ENCODE measurements around the gene BABAM2. TPM values are rescaled to one million over a fixed set of nuclear protein-coding genes. Genes with fewer than 3 reads are reported as not detected.
A peak's percentile ranks its signal among the peaks of the same experiment; 100 is the strongest.
"Not testable (repeated sequence)": the region's sequence is repeated elsewhere in the genome, so short reads cannot be mapped to it uniquely, and the experiment has no call there.

Gene BABAM2
- polyA plus RNA-seq, 3 donors, result 33.2 to 52.8 (median 49.3) TPM

- H3K4me3 Mint-ChIP-seq, result no peak overlapping the region
- Histone ChIP-seq H3K4me2 (replicated peaks; ENCODE audit: extremely low read depth, low read length, poor library complexity, severe bottlenecking) (no peak overlapping the region), H3K4me3 (replicated peaks in 1 of 3; ENCODE audit: low read depth in 2 of 3, low read length in 3 of 3) (no peak overlapping the region), H3K9ac (ENCODE audit: insufficient read depth, low read length, poor library complexity, severe bottlenecking) (no peak overlapping the region), H3K27ac (ENCODE audit: low read depth in 1 of 2, low read length in 2 of 2) (no peak overlapping the region), H2AFZ (ENCODE audit: insufficient read depth, low read depth, low read length, poor library complexity, severe bottlenecking) (no peak overlapping the region), H3K4me1 (ENCODE audit: control insufficient read depth in 1 of 2, insufficient read depth in 2 of 2, low read length in 2 of 2) (peaks cover 17 to 21% of the 10 kb centered on the region in 2 donors), H3K36me3 (replicated peaks in 1 of 2; ENCODE audit: control insufficient read depth in 1 of 2, insufficient read depth in 2 of 2, low read length in 2 of 2) (peaks cover 0 to 8% of the 10 kb centered on the region in 2 donors), H3K27me3 (ENCODE audit: control insufficient read depth in 2 of 2, insufficient read depth in 2 of 2, low read length in 2 of 2) (no peaks in the 10 kb centered on the region), H3K9me3 (replicated peaks in 1 of 2; ENCODE audit: control insufficient read depth in 1 of 2, insufficient read depth in 1 of 2, low read length in 2 of 2) (no peaks in the 10 kb centered on the region), H3K79me2 (ENCODE audit: insufficient read depth, low read length) (no peaks in the 10 kb centered on the region), H4K20me1 (ENCODE audit: insufficient read depth, low read length) (no peaks in the 10 kb centered on the region)
- peaks cover 38 to 45% of the 10 kb centered on the region in 2 donors for H3K36me3 Mint-ChIP-seq
- intact Hi-C loops (cut with micrococcal nuclease), result no loop called here
- no peak for DNase-seq
- H3K27me3 Mint-ChIP-seq (ENCODE audit: low read depth in 3 of 3), result peaks cover 0 to 3% (median 0%) of the 10 kb centered on the region in 3 donors
- H3K27ac Mint-ChIP-seq, result peak overlapping the region in 3 of 7 donors; percentile 16 to 71 (median 65)
- H3K4me1 Mint-ChIP-seq, result peaks cover 26% of the 10 kb centered on the region
- no peaks in the 10 kb centered on the region for H3K9me3 Mint-ChIP-seq
- no peak for TF ChIP-seq CTCF (IDR thresholded peaks at IDR 0.05)
- 87% methylated on average over 5 of the region's 14 CpGs for WGBS (ENCODE audit: insufficient coverage)
Measured at GRCh38 chr2:28327956-28328922, 437.7 kb downstream of the BABAM2 start.

GRCh38 chr2:28329184-28329583 lies 438.7 kb downstream of the BABAM2 start:
- intact Hi-C loops (cut with micrococcal nuclease), result no loop called here
- no CpG with 5 or more reads among the region's 5 CpGs for WGBS (ENCODE audit: insufficient coverage)
- Mint-ChIP-seq H3K4me1 (peaks cover 34% of the 10 kb centered on the region), H3K9me3 (no peaks in the 10 kb centered on the region), H3K36me3 (peaks cover 40 to 45% of the 10 kb centered on the region in 2 donors), H3K4me3 (no peak overlapping the region), H3K27ac (no peak overlapping the region), H3K27me3 (ENCODE audit: low read depth in 3 of 3) (peaks cover 0 to 3% (median 0%) of the 10 kb centered on the region in 3 donors)
- H3K4me2 ChIP-seq (replicated peaks; ENCODE audit: extremely low read depth, low read length, poor library complexity, severe bottlenecking), result no peak overlapping the region
- peaks cover 0 to 8% of the 10 kb centered on the region in 2 donors for H3K36me3 ChIP-seq (replicated peaks in 1 of 2; ENCODE audit: control insufficient read depth in 1 of 2, insufficient read depth in 2 of 2, low read length in 2 of 2)
- TF ChIP-seq CTCF (IDR thresholded peaks at IDR 0.05), result no peak
- no peak for DNase-seq
- H3K4me1 ChIP-seq (ENCODE audit: control insufficient read depth in 1 of 2, insufficient read depth in 2 of 2, low read length in 2 of 2), result peaks cover 17 to 21% of the 10 kb centered on the region in 2 donors
- no peaks in the 10 kb centered on the region for H3K9me3 ChIP-seq (replicated peaks in 1 of 2; ENCODE audit: control insufficient read depth in 1 of 2, insufficient read depth in 1 of 2, low read length in 2 of 2)
- no peak overlapping the region for H3K4me3 ChIP-seq (replicated peaks in 1 of 3; ENCODE audit: low read depth in 2 of 3, low read length in 3 of 3)
- no peaks in the 10 kb centered on the region for H4K20me1 ChIP-seq (ENCODE audit: insufficient read depth, low read length)
- no peak overlapping the region for H3K27ac ChIP-seq (ENCODE audit: low read depth in 1 of 2, low read length in 2 of 2)
- H2AFZ ChIP-seq (ENCODE audit: insufficient read depth, low read depth, low read length, poor library complexity, severe bottlenecking), result no peak overlapping the region
- H3K9ac ChIP-seq (ENCODE audit: insufficient read depth, low read length, poor library complexity, severe bottlenecking), result no peak overlapping the region
- H3K79me2 ChIP-seq (ENCODE audit: insufficient read depth, low read length), result no peaks in the 10 kb centered on the region
- H3K27me3 ChIP-seq (ENCODE audit: control insufficient read depth in 2 of 2, insufficient read depth in 2 of 2, low read length in 2 of 2), result no peaks in the 10 kb centered on the region

- not testable (repeated sequence) for H3K4me3 ChIP-seq (replicated peaks in 1 of 3; ENCODE audit: low read depth in 2 of 3, low read length in 3 of 3); H3K79me2 ChIP-seq (ENCODE audit: insufficient read depth, low read length); H3K4me3 Mint-ChIP-seq; H3K36me3 ChIP-seq (replicated peaks in 1 of 2; ENCODE audit: control insufficient read depth in 1 of 2, insufficient read depth in 2 of 2, low read length in 2 of 2); H3K27ac ChIP-seq (ENCODE audit: low read depth in 1 of 2, low read length in 2 of 2); H3K27ac Mint-ChIP-seq; H2AFZ ChIP-seq (ENCODE audit: insufficient read depth, low read depth, low read length, poor library complexity, severe bottlenecking); H3K27me3 Mint-ChIP-seq (ENCODE audit: low read depth in 3 of 3); H3K4me2 ChIP-seq (replicated peaks; ENCODE audit: extremely low read depth, low read length, poor library complexity, severe bottlenecking); H3K9me3 Mint-ChIP-seq; DNase-seq; H4K20me1 ChIP-seq (ENCODE audit: insufficient read depth, low read length); H3K9ac ChIP-seq (ENCODE audit: insufficient read depth, low read length, poor library complexity, severe bottlenecking); H3K27me3 ChIP-seq (ENCODE audit: control insufficient read depth in 2 of 2, insufficient read depth in 2 of 2, low read length in 2 of 2); H3K9me3 ChIP-seq (replicated peaks in 1 of 2; ENCODE audit: control insufficient read depth in 1 of 2, insufficient read depth in 1 of 2, low read length in 2 of 2)
- H3K36me3 Mint-ChIP-seq, result peaks cover 46 to 50% of the 10 kb centered on the region in 2 donors
- peaks cover 24% of the 10 kb centered on the region for H3K4me1 Mint-ChIP-seq
- intact Hi-C loops (cut with micrococcal nuclease), result loop anchor here in 1 of 2 donors (10.0 kb wide), 1 partner anchor 56 kb away; no protein-coding TSS in a partner anchor
- H3K4me1 ChIP-seq (ENCODE audit: control insufficient read depth in 1 of 2, insufficient read depth in 2 of 2, low read length in 2 of 2), result peaks cover 14 to 15% of the 10 kb centered on the region in 2 donors
- 93% methylated on average over 2 of the region's 5 CpGs for WGBS (ENCODE audit: insufficient coverage)
Measured at GRCh38 chr2:28330722-28331121, 440.2 kb downstream of the BABAM2 start.
